A549 (cell line): ENCODE measurements around the gene CYB5B. TPM values are rescaled to one million over a fixed set of nuclear protein-coding genes. Genes with fewer than 3 reads are reported as not detected.

Experiments
- ATAC-seq, 2 experiments: fragments of 200-7000 bp in 1 of 2; fragments of >200 bp in 1 of 2; cut with Nextera tagmentation in 1 of 2; cut with Tn5 transposase in 1 of 2; 3 replicates each; pipeline versions ENCODE4 v1.8.0 to v1.9.1; 2018 to 2020; ENCODE audit warnings: mild to moderate bottlenecking in 1 of 2, moderate library complexity in 1 of 2
- CTCF ChIA-PET: fragments of 300-600 bp; sonication (Branson Sonifier 250); formaldehyde crosslinking; extraction: SDS; loops from one replicate; lab custom pipeline; 2021; ENCODE audit warnings: antibody characterized with exemption, inconsistent platforms; lab: Yijun Ruan, JAX
- POLR2A ChIA-PET: fragments of 350-600 bp; formaldehyde crosslinking; extraction: SDS; loops from one replicate; lab custom pipeline; 2021; ENCODE audit warnings: antibody characterized with exemption, inconsistent platforms; lab: Yijun Ruan, JAX
- DNase-seq, 2 experiments: peaks; one replicate each; pipeline versions ENCODE4 v3.0.0 to v3.0.0-alpha.2; 2011 to 2016; ENCODE audit warnings: low read depth in 1 of 2, low spot score in 1 of 2
- FAIRE-seq: peaks from 2 replicates; lab custom pipeline; 2011; peaks lifted over from hg19 to GRCh38; lab: Jason Lieb, UNC
- H3K27ac ChIP-seq, 2 experiments: fragments of >200 bp; sonication (Bioruptor Twin); formaldehyde crosslinking; 3 replicates each; pipeline ENCODE4 v1.5.1; 2016 to 2017
- H3K4me1 ChIP-seq: fragments of >200 bp; sonication (Bioruptor Twin); formaldehyde crosslinking; 3 replicates; pipeline ENCODE4 v1.6.1; 2016
- H3K4me2 ChIP-seq: fragments of >200 bp; sonication (Bioruptor Twin); formaldehyde crosslinking; 3 replicates; pipeline ENCODE4 v1.6.1; 2016
- H3K4me3 ChIP-seq: fragments of >200 bp; sonication (Bioruptor Twin); formaldehyde crosslinking; 3 replicates; pipeline ENCODE4 v1.5.1; 2016
- H3K9me3 ChIP-seq: fragments of >200 bp; sonication (Bioruptor Twin); formaldehyde crosslinking; 3 replicates; pipeline ENCODE4 v1.6.1; 2016
- BHLHE40 ChIP-seq: IDR thresholded peaks from 2 replicates; pipeline ENCODE4 v1.6.1; 2012; ENCODE audit warnings: low read depth, low read length, inconsistent platforms
- CBX8 ChIP-seq: fragments of 200-600 bp; sonication (generic); IDR thresholded peaks from 2 replicates; pipeline ENCODE4 v1.6.1; 2016
- CTCF ChIP-seq: fragments of >200 bp; sonication (Bioruptor Twin); formaldehyde crosslinking; IDR thresholded peaks from 3 replicates; pipeline ENCODE4 v1.5.1; 2016
- EHMT2 ChIP-seq: fragments of 200-600 bp; sonication (generic); IDR thresholded peaks from 2 replicates; pipeline ENCODE4 v1.6.1; 2016; ENCODE audit warnings: antibody characterized with exemption, low read depth, mild to moderate bottlenecking, moderate library complexity
- EP300 ChIP-seq, 2 experiments: fragments of >200 bp; sonication (Bioruptor Twin); formaldehyde crosslinking; IDR thresholded peaks; 2 replicates in 1 of 2; 3 replicates in 1 of 2; pipeline ENCODE4 v1.6.1; 2016 to 2017
- ESRRA ChIP-seq: fragments of 150-350 bp; IDR thresholded peaks from 2 replicates; pipeline ENCODE4 v1.6.1; 2014; ENCODE audit warnings: mild to moderate bottlenecking, low read length, borderline replicate concordance
- FOSL2 ChIP-seq, 2 experiments: fragments of 450-650 bp in 1 of 2; fragments of >200 bp in 1 of 2; sonication (Bioruptor Twin) in 1 of 2; formaldehyde crosslinking; IDR thresholded peaks; 2 replicates each; pipeline versions ENCODE4 v1.5.0 to v1.6.1; 2016 to 2020; ENCODE audit warnings: mild to moderate bottlenecking in 1 of 2, moderate library complexity in 1 of 2
- HEYL ChIP-seq: fragments of 250-450 bp; sonication (Bioruptor Pico); IDR thresholded peaks from 2 replicates; pipeline ENCODE4 v1.8.0; 2021; ENCODE audit warnings: mild to moderate bottlenecking, moderate library complexity
- HMGXB4 ChIP-seq: fragments of 250-450 bp; sonication (Bioruptor Pico); IDR thresholded peaks from 2 replicates; pipeline ENCODE4 v1.5.0; 2021; ENCODE audit warnings: mild to moderate bottlenecking, moderate library complexity, borderline replicate concordance
- JUN ChIP-seq, 2 experiments: fragments of >200 bp; sonication (Bioruptor Twin); formaldehyde crosslinking; IDR thresholded peaks; 2 replicates in 1 of 2; 3 replicates in 1 of 2; pipeline ENCODE4 v1.6.1; 2016 to 2017
- KDM1A ChIP-seq: fragments of 200-600 bp; sonication (generic); IDR thresholded peaks from 2 replicates; pipeline ENCODE4 v1.6.1; 2016; ENCODE audit warnings: low read depth, mild to moderate bottlenecking
- NPAS2 ChIP-seq: fragments of 250-450 bp; sonication (Bioruptor Pico); IDR thresholded peaks from 2 replicates; pipeline ENCODE4 v1.8.0; 2022; ENCODE audit warnings: mild to moderate bottlenecking, moderate library complexity, borderline replicate concordance
- RAD21 ChIP-seq, 2 experiments: fragments of >200 bp in 1 of 2; sonication (Bioruptor Twin) in 1 of 2; formaldehyde crosslinking in 1 of 2; IDR thresholded peaks in 1 of 2; conservative IDR thresholded peaks in 1 of 2; 2 replicates in 1 of 2; 3 replicates in 1 of 2; pipeline ENCODE4 v1.6.1; 2012 to 2018; ENCODE audit warnings: inconsistent platforms in 1 of 2
- REST ChIP-seq: fragments of 200-600 bp; sonication (generic); IDR thresholded peaks from 2 replicates; pipeline ENCODE4 v1.6.1; 2016; ENCODE audit warnings: antibody characterized with exemption, mild to moderate bottlenecking, moderate library complexity
- TP53 ChIP-seq: fragments of 250-450 bp; sonication (Bioruptor Pico); IDR thresholded peaks from 2 replicates; pipeline ENCODE4 v1.5.0; 2021; ENCODE audit warnings: mild to moderate bottlenecking, moderate library complexity
- USF2 ChIP-seq: fragments of 450-650 bp; IDR thresholded peaks from 2 replicates; pipeline ENCODE4 v1.6.1; 2014; ENCODE audit warnings: antibody characterized with exemption
- ZFP36 ChIP-seq: fragments of 450-650 bp; IDR thresholded peaks from 2 replicates; pipeline ENCODE4 v1.6.1; 2014; ENCODE audit warnings: borderline replicate concordance; ENCODE audit not compliant: partially characterized antibody
- WGBS: methylation state at CpG from one replicate; pipeline ENCODE4 v1.1.6; 2017; ENCODE audit errors: missing lambda C conversion rate; 5-methylcytosine and 5-hydroxymethylcytosine counted together
- polyA plus RNA-seq, 4 experiments: library from polyadenylated mRNA; depleted of rRNA in 3 of 4; stranded (reverse); fragments of >200 nt; fragmentation: RNase III in 1 of 4; extraction: RNeasy Plus Mini Kit Qiagen cat#74134 plus additional on column Dnase treatment in 1 of 4; gene quantifications; 2 replicates in 3 of 4; 3 replicates in 1 of 4; pipeline ENCODE4 v1.2.3, GENCODE V29; 2011 to 2017
- TF ChIP-seq, protein P1 (sequence below): fragments of >200 bp; sonication (Bioruptor Twin); formaldehyde crosslinking; IDR thresholded peaks from 2 replicates; pipeline ENCODE4 v1.6.1; 2016
- TF ChIP-seq, protein P2 (sequence below): fragments of >200 bp; sonication (Bioruptor Twin); formaldehyde crosslinking; IDR thresholded peaks from 3 replicates; pipeline ENCODE4 v1.6.1; 2016
- TF ChIP-seq, protein P3 (sequence below): IDR thresholded peaks from 2 replicates; pipeline ENCODE4 v1.6.1; 2012; ENCODE audit warnings: low read depth, borderline replicate concordance

The CYB5B gene
- polyA plus RNA-seq, 2 of the 4 experiments (the other 2 are of a cell fraction), result 248 to 477 TPM

- WGBS, result 74% methylated on average over 5 of the region's 5 CpGs
- Histone ChIP-seq H3K9me3 (no peaks in the 10 kb centered on the region), H3K4me1 (peaks cover 9% of the 10 kb centered on the region; the same call in 1 of the 3 replicates), H3K4me2 (no peak overlapping the region), H3K4me3 (no peak overlapping the region), H3K27ac (peak overlapping the region in 1 of 2 experiments; percentile 16; a peak in 1 of 6 replicates)
- ATAC-seq (no peak), FAIRE-seq (no peak), DNase-seq (no peak)
- ChIA-PET POLR2A (no interaction called here), CTCF (no interaction called here)
- TF ChIP-seq REST, result no peak
Measured at GRCh38 chr16:69486272-69486671, 61.9 kb downstream of the CYB5B start.

- Histone ChIP-seq H3K4me1 (peaks cover 9% of the 10 kb centered on the region; the same call in 1 of the 3 replicates), H3K27ac (peak overlapping the region in 1 of 2 experiments; percentile 8; a peak in 1 of 6 replicates), H3K9me3 (no peaks in the 10 kb centered on the region), H3K4me3 (no peak overlapping the region), H3K4me2 (no peak overlapping the region)
- TF ChIP-seq HMGXB4 (no peak), CBX8 (no peak), EHMT2 (no peak), TP53 (CRISPR knock-in tag) (no peak), KDM1A (no peak), RAD21 (conservative IDR thresholded peaks at IDR 0.05 in 1 of 2, IDR thresholded peaks at IDR 0.05 in 1 of 2) (no peak), CTCF (no peak)
- TF ChIP-seq, protein P1, sequence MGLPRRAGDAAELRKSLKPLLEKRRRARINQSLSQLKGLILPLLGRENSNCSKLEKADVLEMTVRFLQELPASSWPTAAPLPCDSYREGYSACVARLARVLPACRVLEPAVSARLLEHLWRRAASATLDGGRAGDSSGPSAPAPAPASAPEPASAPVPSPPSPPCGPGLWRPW, result no peak
- ATAC-seq (no peak), FAIRE-seq (no peak), DNase-seq (no peak)
- ChIA-PET POLR2A (no interaction called here), CTCF (no interaction called here)
- WGBS, result 89% methylated on average over 11 of the region's 11 CpGs
Measured at GRCh38 chr16:69486724-69487123, 62.3 kb downstream of the CYB5B start.

DNA sequence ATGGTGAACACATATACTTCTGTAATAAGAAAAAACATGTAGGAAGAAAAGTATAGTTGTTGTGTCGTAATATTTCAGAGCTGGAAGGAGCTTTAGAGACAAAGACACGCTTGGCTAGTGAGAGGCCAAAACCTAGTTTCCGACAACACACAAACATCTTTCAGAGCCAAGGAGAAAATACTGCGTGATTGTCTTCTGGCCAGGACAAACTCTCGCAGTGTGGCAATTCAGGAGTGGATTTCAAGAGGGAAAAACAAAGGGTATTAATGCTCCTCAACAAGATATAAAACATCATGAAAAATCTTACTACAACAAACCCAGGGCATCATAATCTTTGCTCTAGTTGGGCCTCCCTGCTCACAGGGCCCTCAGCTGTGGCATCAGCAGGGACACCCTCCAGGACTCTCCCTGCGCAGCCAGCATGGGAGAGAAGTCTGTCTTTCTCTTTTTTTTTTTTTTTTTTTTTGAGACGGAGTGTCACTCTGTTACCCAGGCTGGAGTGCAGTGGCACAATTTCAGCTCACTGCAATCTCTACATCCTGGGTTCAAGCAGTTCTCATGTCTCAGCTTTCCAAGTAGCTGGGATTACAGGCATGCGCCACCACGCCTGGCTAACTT lies 66.4 kb downstream of the CYB5B start:
- WGBS, result 89% methylated on average over 9 of the region's 9 CpGs
- Histone ChIP-seq H3K4me3 (no peak overlapping the region), H3K4me1 (no peaks in the 10 kb centered on the region), H3K9me3 (peaks cover 6% of the 10 kb centered on the region; the same call in 1 of the 3 replicates), H3K4me2 (no peak overlapping the region), H3K27ac (no peak overlapping the region)
- ChIA-PET CTCF (interaction anchor here (1.0 to 2.7 kb wide), 2 partner anchors 36 to 93 kb away, joined by 3 to 11 read pairs; no protein-coding TSS in a partner anchor), POLR2A (no interaction called here)
- FAIRE-seq, result no peak
- DNase-seq, result no peak
- ATAC-seq, result no peak; a peak in 1 of 6 replicates
- TF ChIP-seq JUN (IDR thresholded peaks at IDR 0.05), result no peak
- TF ChIP-seq, protein P1, result no peak
- TF ChIP-seq NPAS2 (CRISPR knock-in tag), result no peak
- TF ChIP-seq, protein P2, sequence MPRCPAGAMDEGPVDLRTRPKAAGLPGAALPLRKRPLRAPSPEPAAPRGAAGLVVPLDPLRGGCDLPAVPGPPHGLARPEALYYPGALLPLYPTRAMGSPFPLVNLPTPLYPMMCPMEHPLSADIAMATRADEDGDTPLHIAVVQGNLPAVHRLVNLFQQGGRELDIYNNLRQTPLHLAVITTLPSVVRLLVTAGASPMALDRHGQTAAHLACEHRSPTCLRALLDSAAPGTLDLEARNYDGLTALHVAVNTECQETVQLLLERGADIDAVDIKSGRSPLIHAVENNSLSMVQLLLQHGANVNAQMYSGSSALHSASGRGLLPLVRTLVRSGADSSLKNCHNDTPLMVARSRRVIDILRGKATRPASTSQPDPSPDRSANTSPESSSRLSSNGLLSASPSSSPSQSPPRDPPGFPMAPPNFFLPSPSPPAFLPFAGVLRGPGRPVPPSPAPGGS, result no peak
- TF ChIP-seq FOSL2 (IDR thresholded peaks at IDR 0.05), result no peak
- TF ChIP-seq FOSL2 (CRISPR knock-in tag; IDR thresholded peaks at IDR 0.05), result no peak
- no peak for TF ChIP-seq HEYL
- no peak for TF ChIP-seq ZFP36
- TF ChIP-seq BHLHE40, result no peak
- TF ChIP-seq, protein P3, sequence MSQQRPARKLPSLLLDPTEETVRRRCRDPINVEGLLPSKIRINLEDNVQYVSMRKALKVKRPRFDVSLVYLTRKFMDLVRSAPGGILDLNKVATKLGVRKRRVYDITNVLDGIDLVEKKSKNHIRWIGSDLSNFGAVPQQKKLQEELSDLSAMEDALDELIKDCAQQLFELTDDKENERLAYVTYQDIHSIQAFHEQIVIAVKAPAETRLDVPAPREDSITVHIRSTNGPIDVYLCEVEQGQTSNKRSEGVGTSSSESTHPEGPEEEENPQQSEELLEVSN, result no peak
- TF ChIP-seq USF2, result no peak
- no peak for TF ChIP-seq KDM1A
- no peak for TF ChIP-seq EP300 (IDR thresholded peaks at IDR 0.05)
- TF ChIP-seq ESRRA, result no peak
